H9 (cell line): ENCODE data around the gene P3R3URF. TPM values are rescaled to one million over a fixed set of nuclear protein-coding genes. Genes with fewer than 3 reads are reported as not detected.

Source experiments
- DNase-seq: peaks from one replicate; pipeline ENCODE4 v3.0.0-alpha.2; 2017
- H2AFZ ChIP-seq: one replicate; pipeline ENCODE4 v1.6.1; 2013; ENCODE audit warnings: mild to moderate bottlenecking, low read length, control low read depth, moderate library complexity
- H2AK5ac ChIP-seq: 2 replicates; pipeline ENCODE4 v1.6.1; 2013; ENCODE audit warnings: low read length, control low read depth, mixed read lengths; ENCODE audit not compliant: insufficient read length
- H2BK120ac ChIP-seq: one replicate; pipeline ENCODE4 v1.6.1; 2013; ENCODE audit warnings: low read depth, mild to moderate bottlenecking, low read length, control low read depth, inconsistent platforms; ENCODE audit not compliant: poor library complexity, severe bottlenecking
- H2BK12ac ChIP-seq: 2 replicates; pipeline ENCODE4 v1.6.1; 2013; ENCODE audit warnings: low read length, control low read depth, mixed read lengths, low read depth; ENCODE audit not compliant: insufficient read length
- H2BK15ac ChIP-seq: 2 replicates; pipeline ENCODE4 v1.6.1; 2013; ENCODE audit warnings: low read depth, low read length, control low read depth
- H2BK20ac ChIP-seq: one replicate; pipeline ENCODE4 v1.6.1; 2013; ENCODE audit warnings: low read depth, mild to moderate bottlenecking, low read length, control low read depth, inconsistent platforms; ENCODE audit not compliant: poor library complexity, severe bottlenecking
- H2BK5ac ChIP-seq: 2 replicates; pipeline ENCODE4 v1.6.1; 2013; ENCODE audit warnings: low read length, control low read depth, mixed read lengths; ENCODE audit not compliant: insufficient read length
- H3K14ac ChIP-seq: 2 replicates; pipeline ENCODE4 v1.6.1; 2013; ENCODE audit warnings: low read length, control low read depth; ENCODE audit not compliant: insufficient read depth
- H3K18ac ChIP-seq: 2 replicates; pipeline ENCODE4 v1.6.1; 2013; ENCODE audit warnings: low read depth, mild to moderate bottlenecking, mixed read lengths, low read length, control low read depth; ENCODE audit not compliant: insufficient read length
- H3K23ac ChIP-seq: 2 replicates; pipeline ENCODE4 v1.6.1; 2013; ENCODE audit warnings: low read length, control low read depth, mixed read lengths, low read depth; ENCODE audit not compliant: insufficient read length
- H3K23me2 ChIP-seq: 2 replicates; pipeline ENCODE4 v1.6.1; 2013; ENCODE audit warnings: low read depth, mild to moderate bottlenecking, mixed read lengths, low read length, control low read depth; ENCODE audit not compliant: insufficient read length, poor library complexity, severe bottlenecking
- H3K27ac ChIP-seq: 2 replicates; pipeline ENCODE4 v1.5.1; 2013; ENCODE audit warnings: low read length, control low read depth, mixed read lengths, low read depth; ENCODE audit not compliant: insufficient read length
- H3K27me3 ChIP-seq: 2 replicates; pipeline ENCODE4 v1.6.1; 2013; ENCODE audit warnings: low read length, control low read depth, inconsistent platforms; ENCODE audit not compliant: insufficient read depth
- H3K4ac ChIP-seq: 2 replicates; pipeline ENCODE4 v1.6.1; 2013; ENCODE audit warnings: low read depth, mild to moderate bottlenecking, control low read depth, inconsistent platforms, low read length, moderate library complexity
- H3K4me1 ChIP-seq: 2 replicates; pipeline ENCODE4 v1.6.1; 2013; ENCODE audit warnings: low read length, control low read depth, inconsistent platforms; ENCODE audit not compliant: insufficient read depth
- H3K4me2 ChIP-seq: 2 replicates; pipeline ENCODE4 v1.6.1; 2013; ENCODE audit warnings: low read length, control low read depth, mixed read lengths; ENCODE audit not compliant: insufficient read length, insufficient read depth
- H3K56ac ChIP-seq: 2 replicates; pipeline ENCODE4 v1.6.1; 2013; ENCODE audit warnings: low read depth, mild to moderate bottlenecking, mixed read lengths, low read length, control low read depth; ENCODE audit not compliant: insufficient read length
- H3K79me1 ChIP-seq: 2 replicates; pipeline ENCODE4 v1.6.1; 2013; ENCODE audit warnings: low read depth, mild to moderate bottlenecking, moderate library complexity, low read length, control low read depth, inconsistent platforms; ENCODE audit not compliant: insufficient read depth, poor library complexity, severe bottlenecking
- H3K79me2 ChIP-seq: 2 replicates; pipeline ENCODE4 v1.6.1; 2013; ENCODE audit warnings: low read length, control low read depth, inconsistent platforms; ENCODE audit not compliant: insufficient read depth
- H3K9ac ChIP-seq: 2 replicates; pipeline ENCODE4 v1.6.1; 2013; ENCODE audit warnings: low read length, control low read depth, mixed read lengths; ENCODE audit not compliant: insufficient read length; ENCODE audit errors: extremely low read depth
- H3K9me3 ChIP-seq: one replicate; pipeline ENCODE4 v1.6.1; 2013; ENCODE audit warnings: low read depth, low read length, inconsistent platforms; ENCODE audit not compliant: control insufficient read depth
- H3T11ph ChIP-seq: one replicate; pipeline ENCODE4 v1.6.1; 2013; ENCODE audit warnings: mild to moderate bottlenecking, low read length, control low read depth, inconsistent platforms
- H4K20me1 ChIP-seq: one replicate; pipeline ENCODE4 v1.6.1; 2013; ENCODE audit not compliant: control insufficient read depth, insufficient read length, insufficient read depth
- H4K5ac ChIP-seq: 2 replicates; pipeline ENCODE4 v1.6.1; 2013; ENCODE audit warnings: low read depth, mild to moderate bottlenecking, mixed read lengths, low read length, control low read depth; ENCODE audit not compliant: insufficient read length
- H4K8ac ChIP-seq: replicated peaks from 2 replicates; pipeline ENCODE4 v1.6.1; 2013; ENCODE audit warnings: low read length, control low read depth, mixed read lengths, low read depth; ENCODE audit not compliant: insufficient read length
- H4K91ac ChIP-seq: 2 replicates; pipeline ENCODE4 v1.6.1; 2013; ENCODE audit warnings: low read depth, mild to moderate bottlenecking, moderate library complexity, mixed read lengths, low read length, control low read depth; ENCODE audit not compliant: insufficient read length
- H3K27ac Mint-ChIP-seq, 3 experiments: 2 replicates in 2 of 3; 3 replicates in 1 of 3; pipeline ENCODE4 v1.8.0; 2020 to 2021; ENCODE audit warnings: mixed read lengths in 3 of 3, mild to moderate bottlenecking in 1 of 3, moderate library complexity in 1 of 3
- H3K27me3 Mint-ChIP-seq: 2 replicates; pipeline ENCODE4 v1.8.0; 2021; ENCODE audit warnings: low read depth, mild to moderate bottlenecking, moderate library complexity, mixed read lengths
- H3K36me3 Mint-ChIP-seq, 3 experiments: 2 replicates in 2 of 3; 3 replicates in 1 of 3; pipeline ENCODE4 v1.8.0; 2020 to 2021; ENCODE audit warnings: low read depth in 3 of 3, mixed read lengths in 3 of 3; ENCODE audit not compliant: insufficient read depth in 1 of 3
- H3K4me1 Mint-ChIP-seq, 2 experiments: 2 replicates each; pipeline ENCODE4 v1.8.0; 2020; ENCODE audit warnings: mixed read lengths in 2 of 2
- H3K4me3 Mint-ChIP-seq, 2 experiments: 2 replicates in 1 of 2; 3 replicates in 1 of 2; pipeline ENCODE4 v1.8.0; 2020 to 2021; ENCODE audit warnings: mild to moderate bottlenecking in 2 of 2, mixed read lengths in 2 of 2, moderate library complexity in 1 of 2
- H3K9me3 Mint-ChIP-seq, 2 experiments: 2 replicates in 1 of 2; 3 replicates in 1 of 2; pipeline ENCODE4 v1.8.0; 2020; ENCODE audit warnings: mild to moderate bottlenecking in 2 of 2, mixed read lengths in 2 of 2, moderate library complexity in 1 of 2
- WGBS: extraction: QIAGEN DNeasy Blood & Tissue Kit; methylation state at CpG from one replicate; pipeline ENCODE4 v1.1.7; 2013; ENCODE audit warnings: missing lambda C conversion rate, low lambda C conversion rate, mixed read lengths; ENCODE audit not compliant: insufficient read length; ENCODE audit errors: extremely low coverage; 5-methylcytosine and 5-hydroxymethylcytosine counted together
- total RNA-seq: library from RNA; stranded (reverse); gene quantifications from 2 replicates; pipeline ENCODE4 v1.2.1, GENCODE V29; 2021
- TF ChIP-seq, protein P1 (sequence below): fragments of 200-600 bp; sonication (generic); conservative IDR thresholded peaks from 3 replicates; pipeline ENCODE4 v1.8.0; 2021; ENCODE audit warnings: antibody characterized with exemption, mild to moderate bottlenecking

P3R3URF gene
- total RNA-seq, 1 experiment from 2014 or later = not detected

DNA sequence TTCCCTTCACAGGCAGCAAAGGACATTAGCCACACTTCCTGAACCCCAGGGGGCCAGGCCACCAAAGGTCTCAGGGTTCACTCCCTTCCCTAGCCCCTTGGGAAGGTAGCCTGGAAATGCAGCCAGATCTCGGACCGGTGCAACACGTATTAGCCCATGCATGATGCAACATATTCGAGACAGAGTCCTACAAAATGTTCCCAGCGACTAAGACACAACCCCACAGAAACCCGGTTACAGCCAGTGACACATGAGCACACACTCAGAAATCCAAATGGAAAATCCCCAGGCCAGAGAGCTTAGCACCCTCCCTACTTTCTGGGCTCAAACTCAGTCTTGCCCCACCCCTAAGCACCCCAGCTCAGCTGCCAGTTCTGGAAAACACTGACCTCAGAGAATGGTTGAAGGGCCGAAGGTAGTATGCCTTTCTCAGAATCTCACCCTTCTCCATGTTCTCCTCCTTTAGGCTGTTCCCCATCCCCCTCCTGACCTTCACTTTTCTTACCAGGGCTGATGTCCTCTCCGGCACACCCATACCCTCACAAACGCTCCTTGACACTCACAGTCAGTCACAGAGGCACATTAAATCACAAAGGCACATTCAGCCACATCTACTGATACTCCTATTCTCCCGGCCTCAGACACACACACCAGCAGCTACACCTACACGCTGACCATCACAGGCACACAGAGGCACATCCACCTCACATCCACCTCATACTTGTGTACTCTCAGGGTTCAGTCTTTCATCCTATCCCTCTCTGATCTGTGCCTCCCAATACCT, 1.6 kb downstream of the P3R3URF start, which contains the start of gene TSPAN1:
TSPAN1 (plus strand) TSS at position 640 of the 784 bp plus-strand sequence. CDS start 6,021 bp downstream, outside the sequence.
- no peaks in the 10 kb centered on the region for H3K9me3 ChIP-seq
- H3K27ac Mint-ChIP-seq = no peak within 1 kb of the TSS
- no CpG with 5 or more reads among the region's 11 CpGs for WGBS

More for the DNA sequence above, 1.6 kb downstream of the P3R3URF start, which contains the start of gene TSPAN1:
- Histone ChIP-seq H3K14ac (no peak within 1 kb of the TSS), H3T11ph (no peak within 1 kb of the TSS), H3K4me2 (no peak within 1 kb of the TSS), H3K4ac (no peak within 1 kb of the TSS), H2BK5ac (no peak within 1 kb of the TSS), H3K27me3 (no peaks in the 10 kb centered on the region; the same call in 1 of the 2 replicates), H3K4me1 (peaks cover 12% of the 10 kb centered on the region; the same call in 1 of the 2 replicates), H4K8ac (no peak within 1 kb of the TSS), H3K23me2 (no peaks in the 10 kb centered on the region), H2BK15ac (no peak within 1 kb of the TSS), H2BK12ac (no peak within 1 kb of the TSS), H3K56ac (no peak within 1 kb of the TSS), H2AK5ac (no peak within 1 kb of the TSS), H3K9ac (no peak within 1 kb of the TSS), H3K18ac (no peak within 1 kb of the TSS), H3K79me1 (no peaks in the 10 kb centered on the region), H3K79me2 (no peaks in the 10 kb centered on the region), H4K20me1 (no peaks in the 10 kb centered on the region), H3K27ac (no peak within 1 kb of the TSS), H3K23ac (no peak within 1 kb of the TSS), H4K91ac (no peak within 1 kb of the TSS), H4K5ac (no peak within 1 kb of the TSS), H2BK20ac (no peak within 1 kb of the TSS), H2AFZ (no peak within 1 kb of the TSS), H2BK120ac (no peak within 1 kb of the TSS)
- TF ChIP-seq, protein P1, sequence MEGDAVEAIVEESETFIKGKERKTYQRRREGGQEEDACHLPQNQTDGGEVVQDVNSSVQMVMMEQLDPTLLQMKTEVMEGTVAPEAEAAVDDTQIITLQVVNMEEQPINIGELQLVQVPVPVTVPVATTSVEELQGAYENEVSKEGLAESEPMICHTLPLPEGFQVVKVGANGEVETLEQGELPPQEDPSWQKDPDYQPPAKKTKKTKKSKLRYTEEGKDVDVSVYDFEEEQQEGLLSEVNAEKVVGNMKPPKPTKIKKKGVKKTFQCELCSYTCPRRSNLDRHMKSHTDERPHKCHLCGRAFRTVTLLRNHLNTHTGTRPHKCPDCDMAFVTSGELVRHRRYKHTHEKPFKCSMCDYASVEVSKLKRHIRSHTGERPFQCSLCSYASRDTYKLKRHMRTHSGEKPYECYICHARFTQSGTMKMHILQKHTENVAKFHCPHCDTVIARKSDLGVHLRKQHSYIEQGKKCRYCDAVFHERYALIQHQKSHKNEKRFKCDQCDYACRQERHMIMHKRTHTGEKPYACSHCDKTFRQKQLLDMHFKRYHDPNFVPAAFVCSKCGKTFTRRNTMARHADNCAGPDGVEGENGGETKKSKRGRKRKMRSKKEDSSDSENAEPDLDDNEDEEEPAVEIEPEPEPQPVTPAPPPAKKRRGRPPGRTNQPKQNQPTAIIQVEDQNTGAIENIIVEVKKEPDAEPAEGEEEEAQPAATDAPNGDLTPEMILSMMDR = no peak
- H3K4me1 Mint-ChIP-seq = peaks cover 6 to 11% of the 10 kb centered on the region in 2 experiments
- H3K4me3 Mint-ChIP-seq = no peak within 1 kb of the TSS
- no peaks in the 10 kb centered on the region; a peak in 1 of 5 replicates for H3K9me3 Mint-ChIP-seq
- peaks cover 19% of the 10 kb centered on the region for H3K27me3 Mint-ChIP-seq
- DNase-seq = no peak
- H3K36me3 Mint-ChIP-seq = no peaks in the 10 kb centered on the region
